SK-N-MC (cell line): Measurements from ENCODE around the gene RPRD1B.
A peak's percentile ranks its signal among the peaks of the same experiment; 100 is the strongest.
"Not testable (repeated sequence)": the region's sequence is repeated elsewhere in the genome, so short reads cannot be mapped to it uniquely, and the experiment has no call there.

Source experiments
- DNase-seq: peaks from one replicate; pipeline ENCODE4 v3.0.0-alpha.2; 2011; ENCODE audit warnings: low read depth, low spot score
- H3K27ac ChIP-seq: fragments of 200-600 bp; sonication (generic); 2 replicates; pipeline ENCODE4 v1.5.1; 2016; ENCODE audit warnings: mixed run types
- H3K36me3 ChIP-seq: fragments of 200-600 bp; sonication (generic); 2 replicates; pipeline ENCODE4 v1.6.1; 2017; ENCODE audit warnings: antibody characterized with exemption, low read length, mixed read lengths; ENCODE audit not compliant: insufficient read depth
- H3K4me3 ChIP-seq: fragments of 200-600 bp; sonication (generic); 2 replicates; pipeline ENCODE4 v1.5.1; 2016
- H3K9ac ChIP-seq: fragments of 200-600 bp; sonication (generic); 2 replicates; pipeline ENCODE4 v1.8.0; 2017; ENCODE audit warnings: mixed run types, mixed read lengths; ENCODE audit not compliant: insufficient read length
- H3K9me3 ChIP-seq: fragments of 200-600 bp; sonication (generic); 2 replicates; pipeline ENCODE4 v1.6.1; 2017; ENCODE audit warnings: low read depth, mild to moderate bottlenecking, antibody characterized with exemption, low read length, moderate library complexity, mixed read lengths
- EZH2 ChIP-seq: fragments of 200-600 bp; sonication (generic); IDR thresholded peaks from one replicate; pipeline ENCODE4 v1.6.1; 2017; ENCODE audit warnings: antibody characterized with exemption
- FOXP2 ChIP-seq: optimal IDR thresholded peaks from 2 replicates; pipeline ENCODE3; 2011; ENCODE audit warnings: mild to moderate bottlenecking, moderate library complexity; ENCODE audit not compliant: insufficient read depth; ENCODE audit errors: extremely low read length, control extremely low read depth
- POLR2AphosphoS5 ChIP-seq: IDR thresholded peaks from 2 replicates; pipeline ENCODE4 v1.6.1; 2012; ENCODE audit warnings: mild to moderate bottlenecking, low read depth, low read length, borderline replicate concordance

The RPRD1B gene

DNA sequence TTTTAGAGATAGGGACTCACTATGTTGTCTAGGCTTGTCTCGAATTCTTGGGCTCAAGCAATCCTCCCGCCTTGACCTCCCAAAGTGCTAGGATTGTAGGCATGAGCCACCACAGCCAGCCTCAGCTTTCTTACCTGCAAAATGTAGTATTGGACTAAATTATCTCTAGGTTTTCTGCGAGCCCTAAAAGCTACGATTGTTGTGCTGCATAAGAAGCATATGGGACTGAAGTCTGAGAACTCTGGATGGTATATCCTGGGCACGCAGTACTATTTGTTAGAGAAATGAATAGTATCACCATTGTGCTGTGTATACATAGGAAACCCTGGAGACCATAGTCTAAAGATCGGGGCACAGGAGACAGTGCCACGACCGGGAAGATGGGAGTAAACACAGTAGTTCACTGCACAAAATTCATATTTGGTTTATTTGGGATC lies 60.1 kb downstream of the RPRD1B start:
- no peak overlapping the region for H3K9ac ChIP-seq
- H3K27ac ChIP-seq: peak overlapping the region; percentile 79
- H3K9me3 ChIP-seq: no peaks in the 10 kb centered on the region
- H3K36me3 ChIP-seq: peaks cover 27% of the 10 kb centered on the region
- no peak for DNase-seq
- TF ChIP-seq POLR2AphosphoS5 (no peak), FOXP2 (no peak), EZH2 (no peak)
- no peak overlapping the region for H3K4me3 ChIP-seq

GRCh38 chr20:38094373-38094891 lies 60.9 kb downstream of the RPRD1B start:
- H3K9me3 ChIP-seq: no peaks in the 10 kb centered on the region
- no peak overlapping the region for H3K4me3 ChIP-seq
- TF ChIP-seq EZH2 (no peak), FOXP2 (no peak), POLR2AphosphoS5 (no peak)
- peak; percentile 77 for DNase-seq
- no peak overlapping the region for H3K9ac ChIP-seq
- peak overlapping the region; percentile 79 for H3K27ac ChIP-seq
- H3K36me3 ChIP-seq: peaks cover 22% of the 10 kb centered on the region

GRCh38 chr20:38095017-38095686 lies 61.6 kb downstream of the RPRD1B start:
- Histone ChIP-seq H3K9ac (no peak overlapping the region), H3K27ac (peak overlapping the region; percentile 79; the same call in 1 of the 2 replicates), H3K4me3 (no peak overlapping the region), H3K9me3 (no peaks in the 10 kb centered on the region), H3K36me3 (peaks cover 15% of the 10 kb centered on the region)
- DNase-seq: no peak
- TF ChIP-seq FOXP2 (no peak), EZH2 (no peak), POLR2AphosphoS5 (no peak)

DNA sequence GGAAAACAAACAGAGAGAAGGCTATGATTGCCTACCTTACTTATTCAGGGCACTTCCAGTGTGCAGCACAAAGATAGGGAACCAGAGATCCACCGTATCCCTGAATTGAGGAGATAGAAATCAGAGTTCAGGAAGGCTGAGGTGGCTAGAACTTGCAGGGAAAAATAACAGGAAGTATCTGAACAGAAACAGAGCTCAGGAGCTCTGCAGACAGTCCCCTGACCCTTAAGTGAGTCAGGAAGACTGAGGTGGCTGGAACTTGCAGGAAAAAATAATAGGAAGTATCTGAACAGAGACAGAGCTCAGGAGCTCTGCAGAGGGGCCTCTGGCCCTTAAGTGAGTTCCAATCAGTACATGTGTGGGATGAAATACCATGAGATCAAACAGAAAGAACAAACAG lies 65.4 kb downstream of the RPRD1B start:
- Histone ChIP-seq H3K27ac (no peak overlapping the region), H3K9me3 (no peaks in the 10 kb centered on the region; the same call in 1 of the 2 replicates), H3K36me3 (no peaks in the 10 kb centered on the region), H3K4me3 (no peak overlapping the region), H3K9ac (no peak overlapping the region)
- no peak for TF ChIP-seq EZH2
- DNase-seq: no peak

GRCh38 chr20:38102206-38102605 lies 68.7 kb downstream of the RPRD1B start:
- not testable (repeated sequence) for H3K9me3 ChIP-seq, H3K4me3 ChIP-seq, H3K27ac ChIP-seq, H3K9ac ChIP-seq, DNase-seq, H3K36me3 ChIP-seq

GRCh38 chr20:38104285-38104684 lies 70.7 kb downstream of the RPRD1B start:
- TF ChIP-seq POLR2AphosphoS5 (no peak), EZH2 (no peak), FOXP2 (no peak)
- Histone ChIP-seq H3K27ac (no peak overlapping the region), H3K36me3 (no peaks in the 10 kb centered on the region), H3K9me3 (no peaks in the 10 kb centered on the region; the same call in 1 of the 2 replicates), H3K9ac (no peak overlapping the region), H3K4me3 (no peak overlapping the region)
- DNase-seq: no peak

GRCh38 chr20:38106461-38106860 lies 72.9 kb downstream of the RPRD1B start:
- Histone ChIP-seq H3K9ac (no peak overlapping the region), H3K4me3 (no peak overlapping the region), H3K27ac (no peak overlapping the region), H3K9me3 (no peaks in the 10 kb centered on the region), H3K36me3 (no peaks in the 10 kb centered on the region)
- no peak for TF ChIP-seq FOXP2
- no peak for TF ChIP-seq POLR2AphosphoS5
- no peak for TF ChIP-seq EZH2
- DNase-seq: no peak

GRCh38 chr20:38107386-38107785 lies 73.8 kb downstream of the RPRD1B start:
- H3K9me3 ChIP-seq, H3K27ac ChIP-seq, DNase-seq, H3K4me3 ChIP-seq, H3K36me3 ChIP-seq, H3K9ac ChIP-seq: not testable (repeated sequence)

GRCh38 chr20:38107916-38108315 lies 74.4 kb downstream of the RPRD1B start:
- not testable (repeated sequence) for H3K27ac ChIP-seq, DNase-seq, H3K4me3 ChIP-seq, H3K9ac ChIP-seq, H3K9me3 ChIP-seq, H3K36me3 ChIP-seq

GRCh38 chr20:38108438-38108985 lies 75.0 kb downstream of the RPRD1B start:
- Histone ChIP-seq H3K4me3 (no peak overlapping the region), H3K27ac (no peak overlapping the region), H3K9ac (no peak overlapping the region), H3K36me3 (no peaks in the 10 kb centered on the region), H3K9me3 (no peaks in the 10 kb centered on the region)
- DNase-seq: no peak
- TF ChIP-seq POLR2AphosphoS5: no peak
- no peak for TF ChIP-seq FOXP2
- no peak for TF ChIP-seq EZH2
